ENCODE results near the gene TXNRD1. TPM values are rescaled to one million over a fixed set of nuclear protein-coding genes. Genes with fewer than 3 reads are reported as not detected.

Gene TXNRD1
- total and polyA plus RNA-seq, 2 of the 8 experiments (the other 6 are each of a cell fraction or from before 2014, with no cell fraction given) = 56.8 to 127 TPM

GRCh38 chr12:104230304-104231095 is 14.9 kb downstream of the TXNRD1 start (continued):
- TF ChIP-seq SP1 (IDR thresholded peaks at IDR 0.05; ENCODE audit: low read depth, low read length) (peak; percentile 46; the same call in 1 of the 2 replicates), POU5F1 (IDR thresholded peaks at IDR 0.05; ENCODE audit: low read depth, low read length) (peak; percentile 36; the same call in 1 of the 2 replicates), YY1 (IDR thresholded peaks at IDR 0.05; ENCODE audit: low read depth, low read length) (peak; percentile 90), POLR2AphosphoS5 (IDR thresholded peaks at IDR 0.05; ENCODE audit: low read depth, low read length) (no peak), CREB1 (IDR thresholded peaks at IDR 0.05) (no peak), MAX (IDR thresholded peaks at IDR 0.05) (peak; percentile 98), POLR2A (IDR thresholded peaks at IDR 0.05; ENCODE audit: control extremely low read depth in 1 of 2, low read depth in 2 of 2, low read length in 2 of 2) (no peak), CEBPB (IDR thresholded peaks at IDR 0.05; ENCODE audit: low read depth, low read length) (no peak), CTBP2 (IDR thresholded peaks at IDR 0.05; ENCODE audit: borderline replicate concordance, insufficient read depth, insufficient read length, low read length) (no peak), E2F6 (IDR thresholded peaks at IDR 0.05) (peak; percentile 92)

Data from H1 (cell line).